Thymus (tissue), 11 donors: ENCODE data around the gene PRKAG1. TPM values are rescaled to one million over a fixed set of nuclear protein-coding genes. Genes with fewer than 3 reads are reported as not detected.

Experiments
- DNase-seq, 9 donors: peaks; one replicate each; pipeline ENCODE4 v3.0.0-alpha.2; 2013; ENCODE audit warnings: low spot score in 9 of 9, low read depth in 6 of 9, missing footprints in 1 of 9
- H3K27ac ChIP-seq, 2 donors: one replicate each; pipeline ENCODE4 v1.5.1; 2013; ENCODE audit warnings: control low read depth in 1 of 2, low read depth in 1 of 2, low read length in 1 of 2, mild to moderate bottlenecking in 1 of 2, moderate library complexity in 1 of 2
- H3K27me3 ChIP-seq, 2 donors: one replicate each; pipeline ENCODE4 v1.5.1; 2013; ENCODE audit warnings: low read length in 1 of 2; ENCODE audit not compliant: control insufficient read depth in 2 of 2, insufficient read depth in 1 of 2
- H3K36me3 ChIP-seq, 2 donors: one replicate each; pipeline ENCODE4 v1.5.1; 2013; ENCODE audit warnings: low read length in 1 of 2, mild to moderate bottlenecking in 1 of 2, moderate library complexity in 1 of 2; ENCODE audit not compliant: control insufficient read depth in 2 of 2, insufficient read depth in 2 of 2
- H3K4me1 ChIP-seq, 2 donors: one replicate each; pipeline ENCODE4 v1.5.1; 2013; ENCODE audit warnings: low read length in 2 of 2; ENCODE audit not compliant: control insufficient read depth in 2 of 2, insufficient read depth in 2 of 2
- H3K4me3 ChIP-seq, 2 donors: one replicate each; pipeline ENCODE4 v1.5.1; 2013; ENCODE audit warnings: low read length in 2 of 2, control low read depth in 1 of 2, mild to moderate bottlenecking in 1 of 2
- H3K9me3 ChIP-seq, 2 donors: one replicate each; pipeline ENCODE4 v1.5.1; 2013; ENCODE audit warnings: low read length in 1 of 2, mild to moderate bottlenecking in 1 of 2; ENCODE audit not compliant: control insufficient read depth in 2 of 2, insufficient read depth in 1 of 2
- WGBS: extraction: QIAGEN DNeasy Blood & Tissue Kit; methylation state at CpG from one replicate; pipeline ENCODE4 v1.1.7; 2013; 5-methylcytosine and 5-hydroxymethylcytosine counted together
- polyA plus RNA-seq: library from polyadenylated mRNA; stranded (reverse); fragments of 200-250 nt; gene quantifications from one replicate; pipeline ENCODE4 v1.2.3, GENCODE V29; 2013
- total RNA-seq: library from RNA; stranded (reverse); fragments of 120-200 nt; gene quantifications from one replicate; pipeline ENCODE4 v1.2.4, GENCODE V29; 2013
- donor health status: healthy.

PRKAG1 gene
- total and polyA plus RNA-seq, 2 donors: 58.5 to 65.3 TPM

GRCh38 chr12:48995086-48995879, 23.3 kb downstream of the PRKAG1 start:
- H3K27ac ChIP-seq: no peak overlapping the region
- no peak for DNase-seq
- H3K27me3 ChIP-seq: peaks cover 63 to 98% of the 10 kb centered on the region in 2 donors
- no peak overlapping the region for H3K4me3 ChIP-seq
- WGBS: 8% methylated on average over 32 of the region's 32 CpGs
- H3K4me1 ChIP-seq: peaks cover 17 to 42% of the 10 kb centered on the region in 2 donors
- H3K36me3 ChIP-seq: no peaks in the 10 kb centered on the region
- H3K9me3 ChIP-seq: peaks cover 0 to 8% of the 10 kb centered on the region in 2 donors

GRCh38 chr12:48994224-48995085, 24.1 kb downstream of the PRKAG1 start:
- Histone ChIP-seq H3K27me3 (peaks cover 56 to 98% of the 10 kb centered on the region in 2 donors), H3K4me1 (peaks cover 14 to 35% of the 10 kb centered on the region in 2 donors), H3K36me3 (no peaks in the 10 kb centered on the region), H3K4me3 (no peak overlapping the region), H3K9me3 (peaks cover 0 to 8% of the 10 kb centered on the region in 2 donors), H3K27ac (no peak overlapping the region)
- 29% methylated on average over 32 of the region's 32 CpGs for WGBS
- DNase-seq: no peak

- H3K4me3 ChIP-seq: no peak overlapping the region
- peaks cover 0 to 8% of the 10 kb centered on the region in 2 donors for H3K9me3 ChIP-seq
- H3K27me3 ChIP-seq: peaks cover 53 to 98% of the 10 kb centered on the region in 2 donors
- 91% methylated on average over 3 of the region's 3 CpGs for WGBS
- H3K4me1 ChIP-seq: peaks cover 12 to 29% of the 10 kb centered on the region in 2 donors
- no peak for DNase-seq
- no peak overlapping the region for H3K27ac ChIP-seq
- no peaks in the 10 kb centered on the region for H3K36me3 ChIP-seq
Measured at GRCh38 chr12:48993787-48994186, 24.8 kb downstream of the PRKAG1 start.

GRCh38 chr12:48991247-48992050, 27.1 kb downstream of the PRKAG1 start:
- H3K36me3 ChIP-seq: no peaks in the 10 kb centered on the region
- 84% methylated on average over 8 of the region's 8 CpGs for WGBS
- H3K9me3 ChIP-seq: no peaks in the 10 kb centered on the region
- peaks cover 43 to 98% of the 10 kb centered on the region in 2 donors for H3K27me3 ChIP-seq
- peaks cover 0 to 8% of the 10 kb centered on the region in 2 donors for H3K4me1 ChIP-seq
- H3K4me3 ChIP-seq: no peak overlapping the region
- no peak for DNase-seq
- no peak overlapping the region for H3K27ac ChIP-seq

- H3K27ac ChIP-seq: no peak overlapping the region
- H3K36me3 ChIP-seq: no peaks in the 10 kb centered on the region
- H3K9me3 ChIP-seq: no peaks in the 10 kb centered on the region
- H3K4me3 ChIP-seq: no peak overlapping the region
- peaks cover 42 to 98% of the 10 kb centered on the region in 2 donors for H3K27me3 ChIP-seq
- H3K4me1 ChIP-seq: peaks cover 0 to 7% of the 10 kb centered on the region in 2 donors
- no peak for DNase-seq
Measured at GRCh38 chr12:48990552-48990951, 28.0 kb downstream of the PRKAG1 start.

- H3K4me3 ChIP-seq: no peak overlapping the region
- H3K27me3 ChIP-seq: peaks cover 37 to 98% of the 10 kb centered on the region in 2 donors
- 33% methylated on average over 16 of the region's 16 CpGs for WGBS
- no peaks in the 10 kb centered on the region for H3K4me1 ChIP-seq
- no peak overlapping the region for H3K27ac ChIP-seq
- no peaks in the 10 kb centered on the region for H3K9me3 ChIP-seq
- H3K36me3 ChIP-seq: no peaks in the 10 kb centered on the region
- peak in 2 of 9 donors; percentile 67 for DNase-seq
Measured at GRCh38 chr12:48988030-48988649, 30.4 kb downstream of the PRKAG1 start.

- 76% methylated on average over 23 of the region's 23 CpGs for WGBS
- Histone ChIP-seq H3K4me1 (peaks cover 0 to 1% of the 10 kb centered on the region in 2 donors), H3K9me3 (no peaks in the 10 kb centered on the region), H3K27ac (no peak overlapping the region), H3K4me3 (no peak overlapping the region), H3K27me3 (peaks cover 49 to 100% of the 10 kb centered on the region in 2 donors), H3K36me3 (no peaks in the 10 kb centered on the region)
- DNase-seq: no peak
Measured at GRCh38 chr12:48986720-48987291, 31.8 kb downstream of the PRKAG1 start.

- Histone ChIP-seq H3K4me3 (no peak overlapping the region), H3K9me3 (peaks cover 0 to 1% of the 10 kb centered on the region in 2 donors), H3K36me3 (no peaks in the 10 kb centered on the region), H3K4me1 (peaks cover 3 to 10% of the 10 kb centered on the region in 2 donors), H3K27ac (no peak overlapping the region), H3K27me3 (peaks cover 56 to 100% of the 10 kb centered on the region in 2 donors)
- WGBS: 91% methylated on average over 2 of the region's 2 CpGs
- DNase-seq: no peak
Measured at GRCh38 chr12:48985901-48986300, 32.7 kb downstream of the PRKAG1 start.
